Activated CD4-positive, alpha-beta T cell treated with anti-CD3 and anti-CD28 coated beads, Interleukin-2, amount 10 ng/mL, durations not matched to agents 7 days and 5 days (primary cell): Measurements from ENCODE around the gene AGAP3. TPM values are rescaled to one million over a fixed set of nuclear protein-coding genes. Genes with fewer than 3 reads are reported as not detected.

Experiments used
- CTCF ChIA-PET: fragments of 350-600 bp; sonication (Branson Sonifier 250); formaldehyde crosslinking; loops from one replicate; lab custom pipeline; 2021; ENCODE audit warnings: antibody characterized with exemption; lab: Charles Lee
- POLR2A ChIA-PET: fragments of 350-600 bp; sonication (Branson Sonifier 250); formaldehyde crosslinking; loops from one replicate; lab custom pipeline; 2021; ENCODE audit warnings: antibody characterized with exemption; lab: Charles Lee
- DNase-seq: peaks from one replicate; pipeline ENCODE4 v3.0.0-alpha.2; 2020
- H3K27ac Mint-ChIP-seq: one replicate; pipeline ENCODE4 v1.8.0; 2021; ENCODE audit warnings: mild to moderate bottlenecking, moderate library complexity, mixed read lengths
- H3K27me3 Mint-ChIP-seq: one replicate; pipeline ENCODE4 v1.8.0; 2021; ENCODE audit warnings: mixed read lengths
- H3K36me3 Mint-ChIP-seq: one replicate; pipeline ENCODE4 v1.8.0; 2021; ENCODE audit warnings: low read depth, mixed read lengths
- H3K4me1 Mint-ChIP-seq: one replicate; pipeline ENCODE4 v1.8.0; 2021; ENCODE audit warnings: mixed read lengths
- H3K4me3 Mint-ChIP-seq: one replicate; pipeline ENCODE4 v1.8.0; 2021; ENCODE audit warnings: mild to moderate bottlenecking, moderate library complexity, mixed read lengths
- H3K9me3 Mint-ChIP-seq: one replicate; pipeline ENCODE4 v1.8.0; 2021; ENCODE audit warnings: mixed read lengths
- total RNA-seq, 2 experiments: library from RNA; stranded (reverse); gene quantifications; one replicate each; pipeline ENCODE4 v1.2.3, GENCODE V29; 2021

AGAP3 gene
- total RNA-seq, 2 experiments from 2014 or later = 18.1 to 19.7 TPM

- no peak overlapping the region for H3K27ac Mint-ChIP-seq
- peak overlapping the region; percentile 30 for H3K4me3 Mint-ChIP-seq
- no peaks in the 10 kb centered on the region for H3K9me3 Mint-ChIP-seq
- DNase-seq = no peak
- CTCF ChIA-PET = interaction anchor here (1.1 to 3.8 kb wide), 4 partner anchors 9 to 27 kb away, joined by 3 to 18 read pairs (median 4); no protein-coding TSS in a partner anchor
- H3K4me1 Mint-ChIP-seq = peaks cover 10% of the 10 kb centered on the region
- POLR2A ChIA-PET = no interaction called here
- H3K27me3 Mint-ChIP-seq = peaks cover 5% of the 10 kb centered on the region
- no peaks in the 10 kb centered on the region for H3K36me3 Mint-ChIP-seq
These were observed 28.1 kb downstream of the AGAP3 start for GRCh38 chr7:151114151-151115090.

GRCh38 chr7:151115121-151115835 lies 29.0 kb downstream of the AGAP3 start:
- peak overlapping the region; percentile 22 for H3K27ac Mint-ChIP-seq
- peak overlapping the region; percentile 55 for H3K4me3 Mint-ChIP-seq
- no peaks in the 10 kb centered on the region for H3K9me3 Mint-ChIP-seq
- H3K27me3 Mint-ChIP-seq = peaks cover 5% of the 10 kb centered on the region
- CTCF ChIA-PET = interaction anchor here (1.0 to 3.8 kb wide), 7 partner anchors 9 to 132 kb away, joined by 3 to 18 read pairs (median 3); no protein-coding TSS in a partner anchor
- H3K36me3 Mint-ChIP-seq = no peaks in the 10 kb centered on the region
- peaks cover 10% of the 10 kb centered on the region for H3K4me1 Mint-ChIP-seq
- no peak for DNase-seq
- POLR2A ChIA-PET = no interaction called here

GRCh38 chr7:151115836-151116418 lies 29.7 kb downstream of the AGAP3 start:
- ChIA-PET CTCF (interaction anchor here (1.0 to 3.8 kb wide), 7 partner anchors 8 to 131 kb away, joined by 3 to 18 read pairs (median 3); no protein-coding TSS in a partner anchor), POLR2A (no interaction called here)
- no peak for DNase-seq
- no peaks in the 10 kb centered on the region for H3K36me3 Mint-ChIP-seq
- H3K4me1 Mint-ChIP-seq = peaks cover 10% of the 10 kb centered on the region
- peak overlapping the region; percentile 22 for H3K27ac Mint-ChIP-seq
- peak overlapping the region; percentile 55 for H3K4me3 Mint-ChIP-seq
- H3K27me3 Mint-ChIP-seq = peaks cover 5% of the 10 kb centered on the region
- H3K9me3 Mint-ChIP-seq = no peaks in the 10 kb centered on the region

- DNase-seq = no peak
- H3K4me1 Mint-ChIP-seq = peaks cover 10% of the 10 kb centered on the region
- H3K4me3 Mint-ChIP-seq = peak overlapping the region; percentile 69
- peak overlapping the region; percentile 79 for H3K27ac Mint-ChIP-seq
- ChIA-PET CTCF (interaction anchor here (0.6 to 2.6 kb wide), 6 partner anchors 12 to 419 kb away, joined by 3 to 7 read pairs (median 3); no protein-coding TSS in a partner anchor), POLR2A (no interaction called here)
- peaks cover 5% of the 10 kb centered on the region for H3K27me3 Mint-ChIP-seq
- H3K36me3 Mint-ChIP-seq = no peaks in the 10 kb centered on the region
- H3K9me3 Mint-ChIP-seq = no peaks in the 10 kb centered on the region
These were observed 30.5 kb downstream of the AGAP3 start for GRCh38 chr7:151116603-151117440.

- CTCF ChIA-PET = interaction anchor here (0.6 to 2.6 kb wide), 3 partner anchors 11 to 418 kb away, joined by 3 to 7 read pairs (median 3); no protein-coding TSS in a partner anchor
- Mint-ChIP-seq H3K4me3 (peak overlapping the region; percentile 69), H3K9me3 (no peaks in the 10 kb centered on the region), H3K27ac (peak overlapping the region; percentile 79), H3K27me3 (peaks cover 5% of the 10 kb centered on the region), H3K4me1 (peaks cover 10% of the 10 kb centered on the region), H3K36me3 (no peaks in the 10 kb centered on the region)
- peak; percentile 44 for DNase-seq
- POLR2A ChIA-PET = no interaction called here
These were observed 31.3 kb downstream of the AGAP3 start for GRCh38 chr7:151117565-151117964.

- Mint-ChIP-seq H3K36me3 (no peaks in the 10 kb centered on the region), H3K4me3 (no peak overlapping the region), H3K27ac (peak overlapping the region; percentile 79), H3K27me3 (peaks cover 5% of the 10 kb centered on the region), H3K4me1 (peaks cover 10% of the 10 kb centered on the region), H3K9me3 (no peaks in the 10 kb centered on the region)
- ChIA-PET POLR2A (no interaction called here), CTCF (interaction anchor here (0.9 to 2.6 kb wide), 3 partner anchors 10 to 125 kb away, joined by 3 to 7 read pairs (median 4); no protein-coding TSS in a partner anchor)
- no peak for DNase-seq
These were observed 32.1 kb downstream of the AGAP3 start for GRCh38 chr7:151118108-151119054.

GRCh38 chr7:151119055-151119415 lies 32.8 kb downstream of the AGAP3 start:
- CTCF ChIA-PET = interaction anchor here (0.9 to 2.6 kb wide), 4 partner anchors 8 to 124 kb away, joined by 3 to 7 read pairs (median 4); no protein-coding TSS in a partner anchor
- POLR2A ChIA-PET = no interaction called here
- Mint-ChIP-seq H3K36me3 (no peaks in the 10 kb centered on the region), H3K27ac (no peak overlapping the region), H3K4me3 (no peak overlapping the region), H3K9me3 (no peaks in the 10 kb centered on the region), H3K4me1 (peaks cover 10% of the 10 kb centered on the region), H3K27me3 (peaks cover 5% of the 10 kb centered on the region)
- no peak for DNase-seq

GRCh38 chr7:151119902-151120301 lies 33.6 kb downstream of the AGAP3 start:
- H3K36me3 Mint-ChIP-seq = no peaks in the 10 kb centered on the region
- no peak for DNase-seq
- peaks cover 5% of the 10 kb centered on the region for H3K27me3 Mint-ChIP-seq
- peaks cover 10% of the 10 kb centered on the region for H3K4me1 Mint-ChIP-seq
- ChIA-PET POLR2A (no interaction called here), CTCF (interaction anchor here (0.6 to 1.4 kb wide), 6 partner anchors 9 to 768 kb away, joined by 3 to 4 read pairs (median 3); no protein-coding TSS in a partner anchor)
- H3K9me3 Mint-ChIP-seq = no peaks in the 10 kb centered on the region
- no peak overlapping the region for H3K4me3 Mint-ChIP-seq
- H3K27ac Mint-ChIP-seq = no peak overlapping the region

GRCh38 chr7:151120896-151121295 lies 34.6 kb downstream of the AGAP3 start:
- H3K9me3 Mint-ChIP-seq = no peaks in the 10 kb centered on the region
- H3K27ac Mint-ChIP-seq = no peak overlapping the region
- H3K4me3 Mint-ChIP-seq = no peak overlapping the region
- CTCF ChIA-PET = interaction anchor here (0.5 to 1.4 kb wide), 3 partner anchors 13 to 349 kb away, joined by 3 to 4 read pairs (median 4); no protein-coding TSS in a partner anchor
- no peak for DNase-seq
- peaks cover 2% of the 10 kb centered on the region for H3K27me3 Mint-ChIP-seq
- POLR2A ChIA-PET = no interaction called here
- no peaks in the 10 kb centered on the region for H3K36me3 Mint-ChIP-seq
- H3K4me1 Mint-ChIP-seq = peaks cover 7% of the 10 kb centered on the region

- no peaks in the 10 kb centered on the region for H3K27me3 Mint-ChIP-seq
- no peak overlapping the region for H3K27ac Mint-ChIP-seq
- no peak overlapping the region for H3K4me3 Mint-ChIP-seq
- CTCF ChIA-PET = no interaction called here
- no peak for DNase-seq
- POLR2A ChIA-PET = no interaction called here
- no peaks in the 10 kb centered on the region for H3K9me3 Mint-ChIP-seq
- H3K36me3 Mint-ChIP-seq = no peaks in the 10 kb centered on the region
- peaks cover 7% of the 10 kb centered on the region for H3K4me1 Mint-ChIP-seq
These were observed 35.3 kb downstream of the AGAP3 start for GRCh38 chr7:151121380-151122170.
